Measurements from ENCODE around the gene GRIA2. TPM values are rescaled to one million over a fixed set of nuclear protein-coding genes. Genes with fewer than 3 reads are reported as not detected.

GRIA2 gene
- not detected in 5 replicates for total RNA-seq (2022; extraction: Qiagen RNA extraction)

DNA sequence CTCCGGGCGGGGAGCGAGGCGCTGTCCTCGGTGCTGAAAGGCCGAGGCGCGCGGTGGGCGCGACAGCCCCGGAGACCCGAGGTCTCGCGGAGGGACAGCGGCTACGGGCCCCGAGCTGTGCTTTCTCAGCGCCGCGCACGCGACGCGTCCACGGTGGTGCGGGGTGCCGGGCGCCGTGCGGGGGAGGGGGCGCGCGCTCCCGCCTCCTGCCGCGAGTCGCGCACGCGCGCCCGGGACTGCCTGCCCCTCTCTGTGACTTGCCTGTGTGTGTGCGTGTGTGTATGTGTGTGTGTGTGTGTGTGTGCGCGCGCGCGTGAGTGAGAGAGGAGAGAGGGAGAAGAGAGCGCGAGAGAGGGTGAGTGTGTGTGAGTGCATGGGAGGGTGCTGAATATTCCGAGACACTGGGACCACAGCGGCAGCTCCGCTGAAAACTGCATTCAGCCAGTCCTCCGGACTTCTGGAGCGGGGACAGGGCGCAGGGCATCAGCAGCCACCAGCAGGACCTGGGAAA, at the start of gene GRIA2:
Gene GRIA2, plus strand, starts transcription at position 358 of the 511 bp plus-strand sequence. CDS start 315 bp downstream, outside the sequence.

Other genes with a start within 250 kb of the GRIA2 start
- 2.1 to 4.0 TPM (median 3.1 TPM) in 5 replicates for gene PDGFC, start 248.9 kb upstream of the GRIA2 start, total RNA-seq (2022; extraction: Qiagen RNA extraction)
- 0.59 to 1.2 TPM (median 1.1 TPM) in 5 replicates for gene GLRB, start 144.6 kb upstream of the GRIA2 start, total RNA-seq (2022; extraction: Qiagen RNA extraction)

Measured in A549 treated with Mapracorat at 1 μM for 4 hours (cell line).